ENCODE measurements around the gene AHRR. TPM values are rescaled to one million over a fixed set of nuclear protein-coding genes. Genes with fewer than 3 reads are reported as not detected.

AHRR gene
- total RNA-seq, 1 experiment from 2014 or later = 1.9 TPM

DNA sequence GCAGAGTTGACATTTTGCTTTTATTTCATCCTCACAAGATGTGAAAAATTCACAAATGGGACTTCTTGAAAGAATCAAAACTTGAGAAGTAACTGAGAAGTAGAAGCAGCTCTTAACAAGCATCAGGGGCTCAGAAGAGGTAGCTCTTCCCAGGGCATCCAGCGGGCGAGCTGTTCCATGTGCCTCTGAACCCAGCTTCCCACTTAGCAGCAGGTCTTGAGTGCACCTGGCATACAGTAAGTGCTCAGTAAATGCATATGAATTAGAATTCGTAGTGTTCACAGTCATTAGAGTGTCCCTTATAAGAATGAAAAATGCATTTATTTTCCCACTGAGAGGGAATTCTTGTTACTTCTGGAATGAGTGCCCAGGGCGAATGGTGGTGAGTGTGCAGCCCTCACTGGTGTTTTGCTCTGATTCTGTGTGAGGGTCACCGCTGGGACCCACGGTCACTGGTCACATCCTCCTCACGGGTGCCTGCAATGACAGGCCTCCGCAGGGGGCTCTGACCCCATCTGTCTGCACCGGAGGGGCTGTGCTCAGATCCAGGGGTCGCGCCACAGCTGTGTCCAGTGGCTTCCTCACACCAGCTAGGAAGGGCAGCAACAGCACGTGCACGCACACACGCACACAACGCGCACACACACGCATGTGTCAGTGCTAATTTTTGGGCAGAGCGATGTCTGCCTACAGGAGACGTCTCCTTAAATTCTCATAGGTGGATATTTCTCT lies 148.4 kb downstream of the AHRR start:
- Histone ChIP-seq H3K9ac (ENCODE audit: low read length) (no peak overlapping the region), H3K27me3 (ENCODE audit: low read length) (no peaks in the 10 kb centered on the region), H3K9me2 (replicated peaks; ENCODE audit: low read length) (no peaks in the 10 kb centered on the region), H3K27ac (ENCODE audit: low read length) (no peak overlapping the region), H2AFZ (ENCODE audit: low read length) (no peak overlapping the region), H3K4me1 (ENCODE audit: insufficient read depth, low read length) (peaks cover 27% of the 10 kb centered on the region), H3K36me3 (ENCODE audit: low read depth, low read length) (no peaks in the 10 kb centered on the region; the same call in 1 of the 2 replicates), H4K20me1 (ENCODE audit: low read length) (no peaks in the 10 kb centered on the region), H3K9me3 (ENCODE audit: low read length) (no peaks in the 10 kb centered on the region), H3K4me3 (ENCODE audit: low read length) (no peak overlapping the region), H3F3A (ENCODE audit: low read length, unreplicated experiment) (no peaks in the 10 kb centered on the region), H3K79me2 (ENCODE audit: low read length) (peaks cover 34% of the 10 kb centered on the region), H3K4me2 (ENCODE audit: low read length) (0 out of 2 replicates have a peak overlapping the region, but pooled peaks have one; percentile 100)
- CTCF ChIA-PET = interaction anchor here (0.6 kb wide), 1 partner anchor 23 kb away, joined by 5 read pairs; no protein-coding TSS in a partner anchor
- no TSS peak for BruUV-seq (replicated peaks)
- intact Hi-C loops (cut with micrococcal nuclease) = loop anchor here (10.0 kb wide), 1 partner anchor 145 kb away; the partner anchor contains the start of gene CEP72
- TF ChIP-seq EZH2 (IDR thresholded peaks at IDR 0.05; ENCODE audit: low read length, unreplicated experiment) = no peak
- TF ChIP-seq, protein P1, sequence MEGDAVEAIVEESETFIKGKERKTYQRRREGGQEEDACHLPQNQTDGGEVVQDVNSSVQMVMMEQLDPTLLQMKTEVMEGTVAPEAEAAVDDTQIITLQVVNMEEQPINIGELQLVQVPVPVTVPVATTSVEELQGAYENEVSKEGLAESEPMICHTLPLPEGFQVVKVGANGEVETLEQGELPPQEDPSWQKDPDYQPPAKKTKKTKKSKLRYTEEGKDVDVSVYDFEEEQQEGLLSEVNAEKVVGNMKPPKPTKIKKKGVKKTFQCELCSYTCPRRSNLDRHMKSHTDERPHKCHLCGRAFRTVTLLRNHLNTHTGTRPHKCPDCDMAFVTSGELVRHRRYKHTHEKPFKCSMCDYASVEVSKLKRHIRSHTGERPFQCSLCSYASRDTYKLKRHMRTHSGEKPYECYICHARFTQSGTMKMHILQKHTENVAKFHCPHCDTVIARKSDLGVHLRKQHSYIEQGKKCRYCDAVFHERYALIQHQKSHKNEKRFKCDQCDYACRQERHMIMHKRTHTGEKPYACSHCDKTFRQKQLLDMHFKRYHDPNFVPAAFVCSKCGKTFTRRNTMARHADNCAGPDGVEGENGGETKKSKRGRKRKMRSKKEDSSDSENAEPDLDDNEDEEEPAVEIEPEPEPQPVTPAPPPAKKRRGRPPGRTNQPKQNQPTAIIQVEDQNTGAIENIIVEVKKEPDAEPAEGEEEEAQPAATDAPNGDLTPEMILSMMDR (conservative IDR thresholded peaks at IDR 0.05; ENCODE audit: low read depth, low read length) = no peak
- no peak for ATAC-seq
- no peak for DNase-seq
- POLR2A ChIA-PET (ENCODE audit: unreplicated experiment) = no interaction called here

DNA sequence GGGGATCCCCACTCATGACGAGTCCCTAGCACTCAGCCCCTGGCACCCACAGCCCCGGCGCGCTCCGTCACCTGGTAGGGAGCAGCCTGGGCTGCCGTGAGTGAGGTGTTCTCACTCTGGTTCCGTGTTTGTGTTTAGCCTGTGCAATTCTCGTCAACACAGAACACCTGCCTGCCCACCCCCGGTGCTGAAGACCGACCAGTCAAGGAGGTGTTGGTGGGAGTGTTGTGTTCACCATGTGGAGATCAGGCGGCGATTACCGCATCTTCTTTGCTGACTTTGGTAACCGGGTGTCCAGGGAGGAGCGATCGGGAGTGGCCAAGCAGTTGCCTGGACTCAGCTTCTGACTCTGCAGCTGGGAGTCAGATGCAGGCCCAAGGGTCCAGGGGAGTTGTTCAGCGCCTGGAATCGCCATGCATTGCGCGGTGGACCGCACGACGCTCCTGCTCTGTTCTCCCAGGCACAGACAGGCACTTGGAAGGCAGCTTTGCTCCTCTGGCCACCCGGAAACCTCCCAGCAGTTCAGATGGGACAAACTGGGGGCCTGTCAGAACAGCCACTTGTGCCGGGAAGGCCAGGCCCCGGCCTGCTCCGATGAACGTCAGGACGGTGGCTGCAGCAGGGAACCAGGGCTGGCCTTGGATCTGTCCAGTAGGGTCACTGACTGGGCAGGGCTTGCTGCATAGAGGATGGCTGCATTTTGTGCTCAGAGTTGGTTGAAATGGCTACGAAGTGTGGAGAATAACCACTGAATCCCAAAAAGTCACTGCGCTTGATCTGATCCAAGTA lies 149.6 kb downstream of the AHRR start:
- H2AFZ ChIP-seq (ENCODE audit: low read length) = no peak overlapping the region
- BruUV-seq (replicated peaks) = TSS peak; percentile 52
- peak overlapping the region; percentile 92 for H3K4me3 ChIP-seq (ENCODE audit: low read length)
- CTCF ChIA-PET = no interaction called here
- H3K79me2 ChIP-seq (ENCODE audit: low read length) = peaks cover 37% of the 10 kb centered on the region
- TF ChIP-seq EZH2 (IDR thresholded peaks at IDR 0.05; ENCODE audit: low read length, unreplicated experiment) (no peak), EZH2phosphoT487 (IDR thresholded peaks at IDR 0.05; ENCODE audit: borderline replicate concordance, low read length) (no peak)
- TF ChIP-seq, protein P1 (conservative IDR thresholded peaks at IDR 0.05; ENCODE audit: low read depth, low read length) = no peak
- no peaks in the 10 kb centered on the region for H3K36me3 ChIP-seq (ENCODE audit: low read depth, low read length)
- H3F3A ChIP-seq (ENCODE audit: low read length, unreplicated experiment) = no peaks in the 10 kb centered on the region
- no peaks in the 10 kb centered on the region for H4K20me1 ChIP-seq (ENCODE audit: low read length)
- H3K9me3 ChIP-seq (ENCODE audit: low read length) = no peaks in the 10 kb centered on the region
- no peaks in the 10 kb centered on the region for H3K27me3 ChIP-seq (ENCODE audit: low read length)
- peaks cover 32% of the 10 kb centered on the region for H3K4me1 ChIP-seq (ENCODE audit: insufficient read depth, low read length)
- POLR2A ChIA-PET (ENCODE audit: unreplicated experiment) = no interaction called here
- intact Hi-C loops (cut with micrococcal nuclease) = loop anchor here (10.0 kb wide), 1 partner anchor 144 kb away; the partner anchor contains the start of gene CEP72
- ATAC-seq (peak; percentile 7), DNase-seq (no peak)
- no peak overlapping the region for H3K27ac ChIP-seq (ENCODE audit: low read length)
- no peak overlapping the region for H3K9ac ChIP-seq (ENCODE audit: low read length)
- no peaks in the 10 kb centered on the region for H3K9me2 ChIP-seq (replicated peaks; ENCODE audit: low read length)
- H3K4me2 ChIP-seq (ENCODE audit: low read length) = peak overlapping the region; percentile 100
